HG03457 (cell line): ENCODE results near the gene TSPAN5.

Source experiments
- ATAC-seq: cut with Tn5 transposase; IDR thresholded peaks from one replicate; pipeline ENCODE4 v1.9.1; 2021; ENCODE audit warnings: moderate number of reproducible peaks; ENCODE audit not compliant: unreplicated experiment

The TSPAN5 gene

DNA sequence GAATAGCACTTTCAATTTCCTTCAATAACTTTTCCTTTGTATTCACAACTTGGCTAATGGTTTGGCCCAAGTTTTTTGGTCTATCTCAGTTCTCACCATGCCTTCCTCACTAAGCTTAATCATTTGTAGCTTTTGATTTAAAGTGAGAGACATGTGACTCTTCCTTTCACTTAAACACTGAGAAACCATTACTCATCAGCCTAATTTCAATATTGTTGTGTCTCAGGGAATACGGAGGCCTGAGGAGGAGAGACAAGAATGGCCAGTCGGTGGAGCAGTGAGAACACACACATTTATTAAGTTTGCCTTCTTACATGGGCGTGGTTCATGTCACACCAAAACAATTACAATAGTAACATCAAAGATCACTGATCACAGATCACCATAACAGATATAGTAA lies 56.7 kb downstream of the TSPAN5 start:
- peak; percentile 78 for ATAC-seq

DNA sequence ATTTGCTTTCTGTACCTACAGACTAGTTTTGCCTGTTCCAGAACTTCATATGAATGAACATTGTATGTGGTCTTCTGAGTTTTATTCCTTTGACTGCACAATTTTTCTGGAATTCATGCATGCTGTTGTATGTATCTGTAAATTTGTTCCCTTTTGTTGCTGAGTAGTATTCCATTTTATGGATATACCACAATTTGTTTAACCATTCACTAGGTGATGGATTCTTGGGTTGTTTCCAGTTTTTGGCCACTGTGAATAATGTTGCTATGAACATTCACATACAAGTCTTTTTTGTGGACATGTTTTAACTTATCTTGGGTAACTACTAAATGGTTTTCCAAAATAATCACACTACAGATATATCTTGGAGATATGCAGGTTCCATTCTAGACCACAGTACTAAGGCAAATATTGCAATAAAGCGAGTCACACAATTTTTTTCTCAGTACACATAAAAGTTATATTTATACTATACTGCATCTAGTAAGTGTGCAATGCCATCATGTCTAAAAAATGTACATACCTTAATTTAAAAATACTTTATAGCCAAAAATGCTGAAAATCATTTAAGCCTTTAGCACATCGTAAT lies 58.7 kb downstream of the TSPAN5 start:
- no peak for ATAC-seq

DNA sequence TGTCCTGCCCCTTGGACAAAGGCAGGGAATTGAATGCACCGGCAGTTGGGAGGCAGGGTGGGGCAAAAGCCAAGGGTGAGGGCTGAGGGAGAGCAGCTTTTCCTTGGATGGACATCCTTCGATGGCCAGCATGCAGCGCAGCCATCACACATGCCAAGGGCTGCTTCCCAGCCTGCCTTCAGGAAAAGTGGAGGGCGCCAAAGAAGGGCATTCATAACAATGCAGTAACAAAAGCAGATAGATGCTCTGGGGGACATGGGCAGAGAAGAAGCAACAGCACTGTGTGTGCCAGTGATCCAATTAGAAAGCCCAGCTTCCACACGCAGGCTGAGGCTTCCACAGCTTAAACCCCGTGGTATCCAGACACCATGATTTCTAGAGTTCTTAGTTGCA lies 71.5 kb downstream of the TSPAN5 start:
- no peak for ATAC-seq

DNA sequence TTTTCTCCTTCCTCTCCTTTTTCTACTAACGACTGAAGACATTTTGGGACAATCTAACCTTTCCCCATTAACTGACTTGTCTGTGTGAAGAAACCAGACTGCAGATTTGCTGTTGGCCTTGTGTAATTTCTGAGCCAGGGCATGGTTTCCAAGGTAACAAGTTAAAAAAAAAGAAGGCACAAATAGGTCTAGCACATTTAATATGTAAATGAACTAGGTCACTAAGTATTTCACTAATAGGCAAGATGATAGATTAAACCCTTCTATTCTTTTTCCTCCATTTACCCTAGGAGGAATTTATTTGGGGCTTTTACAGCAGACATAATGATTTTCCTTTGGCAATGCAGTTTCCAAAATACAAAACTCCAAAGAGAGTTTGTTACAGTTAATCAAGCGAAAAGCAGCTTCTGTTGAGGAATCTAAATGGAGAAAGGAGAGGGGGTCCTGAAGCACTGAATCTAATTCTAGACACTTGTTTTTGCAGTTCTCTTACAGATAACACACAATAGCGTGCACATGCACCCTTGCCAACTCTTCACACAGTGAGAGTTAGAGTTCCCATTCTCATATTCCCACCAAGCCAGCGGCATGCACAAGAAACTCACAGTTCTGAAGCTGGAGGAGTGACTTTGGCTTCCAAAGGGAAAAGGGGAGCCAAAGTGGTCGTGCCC lies 72.0 kb downstream of the TSPAN5 start:
- no peak for ATAC-seq

DNA sequence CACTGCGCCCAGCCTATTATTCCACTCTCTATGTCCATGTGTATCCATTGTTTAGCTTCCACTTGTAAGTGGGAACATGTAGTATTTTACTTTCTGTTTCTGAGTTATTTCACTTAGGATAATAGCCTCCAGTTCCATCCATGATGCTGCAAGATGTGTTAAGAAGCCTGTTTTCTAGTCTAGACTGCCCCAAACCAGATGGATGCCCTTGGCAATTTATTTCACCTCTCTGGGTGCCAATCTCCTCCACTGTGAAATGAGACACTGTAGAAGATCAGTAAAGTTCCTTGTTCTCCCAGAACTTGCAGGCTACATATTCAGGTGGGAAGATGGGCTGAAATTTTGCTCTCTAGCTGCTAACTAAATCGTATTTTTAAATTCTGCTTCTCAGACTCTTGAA lies 72.8 kb downstream of the TSPAN5 start:
- no peak for ATAC-seq

DNA sequence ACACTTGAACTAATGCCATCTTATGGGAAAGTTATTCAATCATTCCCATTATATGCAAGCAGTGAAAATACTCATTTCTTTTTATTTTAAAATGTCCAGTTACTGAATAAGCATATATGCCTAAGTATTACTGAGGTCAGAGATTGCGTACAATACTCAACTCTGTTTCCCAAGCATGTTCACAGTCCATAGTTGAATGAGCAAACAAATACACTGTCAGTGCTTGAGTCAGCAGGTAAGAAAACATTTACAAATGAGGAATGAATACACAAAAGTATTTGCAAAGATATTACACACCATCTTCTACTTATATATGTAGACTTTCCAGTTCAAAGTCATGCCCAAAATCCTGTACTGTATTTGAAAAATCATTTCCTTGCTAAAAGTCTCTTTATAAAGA lies 74.1 kb downstream of the TSPAN5 start:
- ATAC-seq, result no peak

DNA sequence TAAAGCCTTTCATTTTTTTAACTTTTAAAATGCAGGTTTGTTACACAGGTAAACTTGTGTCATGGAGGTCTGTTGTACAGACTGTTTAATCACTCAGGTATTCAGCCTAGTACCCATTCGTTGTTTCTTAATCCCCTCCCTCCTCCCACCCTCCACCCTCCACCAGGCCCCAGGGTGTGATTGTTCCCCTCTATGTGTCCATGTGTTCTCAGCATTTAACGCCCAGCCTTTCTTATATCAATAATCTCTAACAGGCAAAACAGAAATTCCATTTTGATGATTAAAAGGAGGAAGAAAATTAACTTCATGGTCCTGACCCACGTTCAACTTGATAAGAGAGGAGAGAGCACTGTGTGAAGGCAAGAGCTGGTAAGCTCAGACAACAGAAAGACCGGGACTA lies 75.1 kb downstream of the TSPAN5 start:
- ATAC-seq, result no peak

DNA sequence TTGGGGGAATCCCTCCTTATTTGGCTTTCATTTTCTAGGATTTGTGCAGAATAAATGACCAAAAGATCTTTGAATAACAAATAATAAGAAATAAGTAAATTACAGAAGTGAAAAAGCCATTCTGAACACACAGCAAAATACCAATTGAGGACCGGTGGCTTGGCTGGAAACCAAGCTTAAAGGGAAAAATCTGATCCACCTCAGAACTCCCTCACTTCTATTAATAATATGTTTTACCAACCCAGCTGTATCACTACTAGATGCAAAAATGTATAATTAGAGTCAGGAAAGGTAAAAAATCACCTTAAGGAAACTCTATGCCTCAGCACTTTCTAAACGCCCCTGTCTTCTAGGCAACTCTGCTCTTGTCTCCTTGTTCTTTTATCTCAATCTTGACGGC lies 77.3 kb downstream of the TSPAN5 start:
- ATAC-seq, result no peak

DNA sequence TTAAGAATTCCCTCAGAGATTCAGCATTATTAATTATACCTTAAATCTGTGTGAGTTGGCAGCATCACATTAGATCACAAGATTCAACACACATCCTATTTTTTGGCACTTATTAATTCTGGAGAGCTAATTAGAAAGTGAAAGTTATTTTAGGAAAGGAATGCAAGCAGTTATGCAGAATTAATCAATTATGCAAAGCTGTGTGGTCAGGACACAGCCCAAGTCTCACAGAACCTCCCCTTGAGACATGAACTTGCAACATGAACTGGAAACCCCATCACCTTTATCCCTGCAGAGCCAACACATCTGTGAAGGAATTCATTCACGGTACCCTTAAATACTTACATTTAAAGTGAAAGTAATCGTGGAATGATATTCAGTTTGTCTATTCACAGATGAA lies 80.5 kb downstream of the TSPAN5 start:
- no peak for ATAC-seq

DNA sequence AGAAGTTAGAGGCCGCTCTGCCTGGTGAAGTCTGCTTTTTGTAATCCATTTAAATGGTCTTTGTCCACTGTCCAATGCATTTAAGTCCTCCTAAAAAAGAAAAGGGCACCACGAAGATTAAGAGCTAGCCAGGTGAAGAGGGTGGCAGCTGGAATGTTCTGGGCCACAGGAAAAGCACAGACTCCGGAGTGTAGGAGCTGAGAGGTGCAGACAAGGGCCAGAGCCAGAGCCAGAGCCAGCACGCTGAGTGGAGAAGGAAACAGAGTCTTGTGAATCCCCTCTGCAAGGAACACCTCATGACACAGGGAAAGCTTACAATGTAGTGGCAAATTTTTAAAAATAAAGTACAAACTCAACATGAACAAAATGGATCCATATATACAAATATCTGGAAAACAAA lies 83.6 kb downstream of the TSPAN5 start:
- ATAC-seq, result no peak

DNA sequence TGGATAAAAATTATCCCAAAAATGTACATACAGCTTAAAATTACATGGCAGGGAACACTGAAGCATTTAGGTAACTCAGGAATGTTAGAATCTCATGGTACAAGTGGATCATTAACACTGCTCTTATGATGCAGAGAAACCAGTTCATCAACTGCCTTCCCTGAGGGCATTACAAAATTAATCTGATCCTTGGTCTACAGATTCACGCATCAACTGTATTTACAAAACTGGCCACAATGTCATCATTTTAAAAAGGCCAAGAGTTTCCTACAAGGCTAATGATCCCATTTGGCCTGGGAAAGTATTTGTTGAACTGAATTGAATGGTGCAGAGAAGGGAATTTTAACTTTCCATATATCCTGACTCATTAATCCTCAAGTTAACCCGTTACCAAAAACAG lies 84.6 kb downstream of the TSPAN5 start:
- no peak for ATAC-seq

DNA sequence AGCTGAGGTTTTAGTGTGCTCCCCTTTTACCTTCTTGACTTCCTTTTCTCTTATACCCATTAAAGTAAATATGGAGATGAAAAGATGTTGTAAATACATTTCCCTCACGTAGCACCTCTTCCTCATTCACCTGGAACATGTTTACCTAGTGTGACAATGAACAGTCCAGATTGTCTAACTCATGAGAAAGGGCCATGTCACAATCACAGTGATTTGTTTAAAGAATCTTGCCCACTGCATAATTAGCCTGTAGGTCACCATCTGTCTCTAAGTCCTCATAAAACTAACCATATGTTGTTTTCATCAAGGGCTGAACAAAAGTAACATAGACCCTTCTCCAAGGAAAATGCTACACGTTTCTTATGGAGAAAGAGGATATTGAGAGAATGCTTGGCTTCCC lies 85.7 kb downstream of the TSPAN5 start:
- ATAC-seq, result no peak

DNA sequence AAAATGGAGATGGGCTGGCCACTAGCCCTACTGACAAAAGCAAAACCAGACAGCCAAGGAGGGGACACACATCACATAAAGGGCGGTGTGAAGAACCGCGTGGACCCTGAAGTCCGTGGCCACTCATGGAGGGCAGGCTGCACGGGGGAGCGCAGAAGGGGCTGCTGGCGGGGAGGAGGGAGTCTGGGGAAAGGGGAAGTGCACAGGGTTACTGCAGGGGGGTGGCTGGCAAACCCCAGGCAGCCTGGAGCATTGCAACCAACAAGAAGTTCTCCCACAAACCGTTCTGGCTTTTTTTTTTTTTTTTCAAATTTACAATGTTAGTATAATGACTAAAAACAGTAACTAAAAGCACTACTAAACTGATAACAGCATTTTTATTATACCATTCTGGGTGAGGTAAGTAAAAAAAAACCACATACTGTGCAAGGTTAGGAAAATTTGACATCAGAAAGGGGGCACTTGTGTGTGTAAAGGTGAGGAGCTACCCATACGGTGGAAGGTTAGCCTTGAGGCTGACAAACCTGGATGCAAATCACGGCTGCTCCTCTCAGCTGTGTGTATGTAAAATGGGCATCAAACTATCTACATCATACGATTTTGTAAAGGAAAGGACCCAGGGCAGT lies 87.1 kb downstream of the TSPAN5 start:
- ATAC-seq, result no peak

DNA sequence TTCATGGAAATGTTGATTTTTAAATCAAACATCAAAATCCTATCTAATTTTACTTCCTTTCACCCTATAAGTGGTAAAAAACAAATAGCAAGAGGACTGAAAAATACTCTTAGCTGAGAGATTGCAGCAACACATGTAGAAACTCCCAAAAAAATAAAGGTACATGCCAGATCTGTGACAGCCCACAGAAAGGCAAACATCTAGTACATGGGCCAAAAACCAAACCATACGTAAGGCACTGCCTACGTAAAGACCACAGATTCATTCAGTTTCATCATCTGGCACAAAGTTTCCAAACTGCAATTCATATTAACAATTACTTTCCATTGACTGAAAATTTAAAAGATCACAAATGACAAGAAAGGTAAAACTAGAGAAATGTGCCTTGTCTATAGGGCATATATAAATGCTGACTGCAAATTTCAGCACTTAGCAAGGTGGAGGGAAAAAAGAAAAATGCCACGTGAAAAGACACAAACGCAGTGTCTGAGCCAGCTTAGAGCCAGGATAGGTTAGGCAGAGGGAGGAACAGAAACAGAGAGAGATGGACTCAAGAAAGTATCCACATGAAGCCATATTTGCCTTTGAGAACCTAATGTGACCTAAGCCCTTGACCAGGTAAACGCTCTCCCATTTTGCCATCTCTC lies 88.1 kb downstream of the TSPAN5 start:
- ATAC-seq, result no peak

DNA sequence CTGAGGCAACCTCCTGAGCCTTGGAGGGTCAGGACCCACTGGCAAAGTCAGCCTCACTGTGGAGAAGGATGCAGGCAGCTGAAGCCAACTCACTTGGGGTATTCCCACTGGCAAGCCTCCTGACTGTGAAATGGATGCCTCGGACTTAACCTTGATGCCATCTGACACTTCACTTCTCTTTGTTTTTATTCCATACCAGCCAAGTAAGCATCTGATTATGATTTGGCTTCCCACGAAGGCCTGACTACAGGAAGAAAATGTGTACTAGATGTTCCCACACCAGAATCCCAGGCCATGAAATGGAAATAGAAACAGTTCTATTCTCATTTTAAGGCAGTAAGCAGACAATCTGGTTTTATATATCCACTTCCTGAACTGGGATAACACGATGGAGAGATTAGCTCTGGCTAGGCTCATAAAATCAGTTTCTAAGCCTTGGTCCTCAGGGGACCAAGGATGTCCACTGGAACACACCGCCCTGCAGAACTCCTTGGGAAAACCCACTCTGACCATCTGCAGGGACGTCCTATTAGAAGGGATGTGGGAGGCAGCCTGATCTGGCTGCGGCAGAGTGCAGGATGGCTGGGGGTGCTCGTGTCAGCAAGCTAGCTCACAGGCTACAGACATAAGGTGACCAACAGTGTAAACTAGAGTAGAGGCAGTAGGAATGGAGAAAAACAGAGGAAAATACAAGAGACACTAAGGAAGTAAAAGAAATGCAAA lies 89.3 kb downstream of the TSPAN5 start:
- no peak for ATAC-seq

DNA sequence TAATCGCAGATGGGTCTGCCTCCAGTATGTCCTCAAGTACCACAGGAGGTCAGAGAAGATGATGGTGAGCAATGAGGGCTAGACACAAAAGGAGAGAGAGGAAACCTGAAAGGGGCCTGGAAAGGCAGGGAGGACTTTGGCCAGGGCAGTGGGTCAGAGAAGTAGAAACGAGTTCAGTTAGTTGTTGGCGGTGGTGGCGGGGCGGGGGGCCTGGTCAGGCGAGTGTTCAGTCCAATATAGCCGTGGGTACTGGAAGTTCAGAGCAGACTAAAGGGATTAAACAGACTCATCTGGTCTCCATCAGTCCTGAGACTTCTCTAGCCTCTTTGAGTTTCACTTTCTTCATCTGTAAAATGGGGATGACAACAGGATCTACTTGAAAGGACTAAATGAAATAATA lies 90.8 kb downstream of the TSPAN5 start:
- ATAC-seq, result no peak

DNA sequence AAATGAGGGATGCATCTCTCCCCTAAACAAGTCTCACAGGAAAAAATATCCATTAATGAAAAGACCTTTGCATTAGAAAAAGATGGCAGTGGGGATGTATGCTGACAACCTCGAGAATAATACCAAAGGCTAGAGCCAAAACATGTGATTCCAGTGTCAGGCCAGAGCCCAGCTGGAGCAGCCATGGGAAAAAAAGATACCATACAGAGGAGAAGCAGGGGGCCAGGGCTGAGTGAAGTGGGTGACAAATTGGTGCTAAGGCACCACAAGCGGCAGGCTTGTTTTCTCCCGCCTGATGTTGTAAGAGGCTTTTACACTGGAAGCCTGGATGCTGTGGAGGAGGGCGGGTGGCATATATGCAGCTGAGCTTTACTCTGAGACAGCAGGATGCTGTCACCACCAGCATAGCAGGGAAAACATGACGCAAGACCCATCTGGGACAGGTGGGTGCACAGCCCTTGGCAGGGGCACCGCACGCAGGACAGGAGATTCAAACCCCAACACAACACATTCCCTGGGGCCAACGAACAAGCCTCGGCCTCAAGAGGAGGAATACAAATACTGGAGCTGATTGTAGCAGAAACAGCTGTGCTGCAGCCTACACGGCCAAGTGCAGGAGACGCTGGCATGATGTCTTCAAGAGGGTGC lies 91.9 kb downstream of the TSPAN5 start:
- ATAC-seq, result no peak

DNA sequence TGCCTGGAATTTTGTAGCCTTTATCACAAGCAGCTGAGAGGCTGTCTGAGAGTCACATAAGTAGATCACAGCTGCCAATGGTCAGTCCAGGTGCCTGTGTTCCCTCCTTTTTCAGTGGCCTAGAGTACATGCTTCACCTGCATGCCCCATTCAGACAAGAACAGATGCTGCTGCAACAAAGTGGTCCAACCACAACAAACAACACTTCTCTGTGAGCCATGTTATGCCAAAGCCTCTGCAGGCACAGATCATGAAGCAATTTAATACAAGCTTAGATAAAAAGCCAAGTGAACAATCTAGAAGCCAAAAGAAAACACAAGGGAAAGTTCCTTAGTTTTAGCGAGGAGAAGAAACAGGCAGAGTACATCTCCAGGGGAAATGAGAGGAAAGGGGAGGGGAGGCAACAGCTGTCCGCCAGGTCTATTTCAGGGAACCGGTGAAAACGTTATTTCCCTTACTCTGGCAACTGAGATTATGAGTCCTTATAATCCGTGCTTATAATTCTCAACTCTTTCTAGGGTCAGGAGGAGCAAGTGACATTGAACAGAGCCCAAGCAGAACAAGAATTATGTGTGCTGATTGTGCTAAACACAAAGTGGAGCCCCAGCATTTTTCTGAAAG lies 92.6 kb downstream of the TSPAN5 start:
- no peak for ATAC-seq

DNA sequence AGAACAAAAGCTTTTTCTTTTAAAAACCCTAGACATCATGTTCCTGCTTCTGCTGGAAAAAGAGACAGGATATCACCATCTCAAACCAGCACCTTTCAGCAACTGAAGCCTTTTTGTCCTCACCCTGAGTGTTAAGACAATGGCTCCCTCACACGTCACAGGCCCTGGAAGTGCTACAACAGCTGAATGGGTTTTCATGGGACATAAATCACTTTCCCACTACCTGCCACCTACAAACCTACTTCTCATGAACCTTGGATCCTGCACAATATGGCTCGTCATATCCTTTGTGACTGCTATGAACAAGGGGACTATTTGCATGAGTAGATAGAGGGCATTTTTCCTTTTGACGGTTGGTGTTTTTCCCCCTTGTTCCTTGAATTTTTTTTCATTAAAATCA lies 93.6 kb downstream of the TSPAN5 start:
- no peak for ATAC-seq

DNA sequence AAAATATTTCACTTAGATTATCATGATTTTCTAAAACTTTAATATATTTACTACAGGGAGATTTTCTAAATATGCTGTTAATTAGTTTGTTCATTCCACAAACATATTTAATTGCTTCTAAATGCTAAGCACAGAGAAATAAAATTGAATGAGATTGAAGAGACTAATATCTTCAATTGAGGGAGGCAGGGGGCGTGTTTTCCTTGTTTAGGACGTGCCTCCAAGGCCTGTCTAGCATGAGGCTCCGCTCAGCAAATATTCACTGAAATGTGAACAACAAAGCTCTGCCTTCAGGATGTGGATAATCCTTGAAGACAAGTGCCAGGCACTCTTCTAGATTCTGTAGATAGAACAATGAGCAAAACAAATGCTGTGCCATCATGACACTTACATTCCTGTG lies 98.1 kb downstream of the TSPAN5 start:
- ATAC-seq, result no peak
